CD4-positive, alpha-beta T cell treated with Interleukin-17A for 4 hours (primary cell): ENCODE data around the gene SEC16A.
A peak's percentile ranks its signal among the peaks of the same experiment; 100 is the strongest.

ENCODE experiments used
- DNase-seq: peaks from one replicate; pipeline ENCODE4 v3.0.0-alpha.2; 2020; ENCODE audit warnings: mixed read lengths

Gene SEC16A

DNA sequence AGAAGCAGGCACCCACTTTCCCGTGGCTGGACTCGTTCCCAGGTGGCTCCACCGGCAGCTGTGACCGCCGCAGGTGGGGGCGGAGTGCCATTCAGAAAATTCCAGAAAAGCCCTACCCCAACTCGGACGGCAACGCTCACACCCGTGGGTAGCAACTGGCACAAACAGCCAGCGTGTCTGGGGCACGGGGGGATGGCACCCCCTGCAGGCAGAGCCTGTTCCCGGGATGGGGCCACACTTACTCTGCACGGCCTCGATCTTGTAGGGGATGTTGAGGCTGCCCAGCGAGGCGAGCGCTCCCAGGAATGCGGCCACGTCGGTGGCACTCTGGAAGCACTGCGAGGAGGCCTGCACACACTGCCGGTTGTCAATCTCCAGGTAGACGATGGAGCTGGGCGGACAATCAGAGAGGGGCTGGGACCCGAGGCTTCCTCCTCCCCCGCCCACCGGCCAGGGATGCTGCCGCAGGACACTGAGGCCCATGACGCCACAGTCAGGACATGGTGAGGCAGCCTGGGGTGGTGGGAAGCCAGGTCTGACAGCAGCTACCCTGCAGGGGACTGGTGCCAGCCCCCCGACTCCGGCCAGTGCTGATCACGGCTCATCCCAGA is 20.2 kb upstream of the SEC16A start:
- no peak for DNase-seq

DNA sequence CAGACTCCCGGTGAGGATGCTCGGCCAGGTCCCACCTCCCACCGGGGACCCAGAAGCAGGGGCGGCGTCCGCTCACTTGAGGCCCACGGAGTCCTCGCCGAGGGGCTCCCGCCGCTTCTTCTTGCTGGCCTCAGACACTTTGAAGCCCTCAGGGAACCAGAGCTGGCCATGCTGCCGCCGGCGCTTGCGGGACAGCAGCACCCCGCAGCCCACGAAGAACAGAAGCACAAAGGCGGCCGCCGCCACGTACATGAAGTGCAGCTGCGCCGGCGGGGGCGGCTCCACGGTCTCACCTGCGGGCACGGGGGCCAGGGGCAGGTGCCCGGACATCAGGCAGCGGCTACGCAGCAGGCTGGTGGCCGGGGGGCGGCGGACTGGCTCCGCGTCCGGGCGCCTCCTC is 19.4 kb upstream of the SEC16A start:
- no peak for DNase-seq

DNA sequence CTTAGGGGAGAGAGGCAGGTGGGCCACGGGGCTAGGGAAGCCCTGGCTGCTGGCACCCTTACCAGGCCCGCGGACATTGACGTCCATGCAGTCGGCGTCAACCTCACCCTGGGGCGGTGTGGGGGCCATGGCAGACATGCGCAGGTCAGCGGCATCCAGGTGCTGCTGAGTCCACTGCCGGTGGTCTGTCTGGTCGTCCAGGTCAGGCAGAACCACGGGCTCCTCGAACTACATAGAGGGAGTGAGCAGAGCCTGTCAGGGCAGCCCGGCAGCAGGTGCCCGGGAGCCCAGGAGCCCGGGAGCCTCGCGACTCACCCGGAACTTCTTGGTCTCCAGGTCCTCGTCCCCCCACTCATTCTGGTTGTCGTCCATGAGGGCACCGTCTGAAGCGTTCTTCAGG is 18.8 kb upstream of the SEC16A start:
- DNase-seq: no peak

DNA sequence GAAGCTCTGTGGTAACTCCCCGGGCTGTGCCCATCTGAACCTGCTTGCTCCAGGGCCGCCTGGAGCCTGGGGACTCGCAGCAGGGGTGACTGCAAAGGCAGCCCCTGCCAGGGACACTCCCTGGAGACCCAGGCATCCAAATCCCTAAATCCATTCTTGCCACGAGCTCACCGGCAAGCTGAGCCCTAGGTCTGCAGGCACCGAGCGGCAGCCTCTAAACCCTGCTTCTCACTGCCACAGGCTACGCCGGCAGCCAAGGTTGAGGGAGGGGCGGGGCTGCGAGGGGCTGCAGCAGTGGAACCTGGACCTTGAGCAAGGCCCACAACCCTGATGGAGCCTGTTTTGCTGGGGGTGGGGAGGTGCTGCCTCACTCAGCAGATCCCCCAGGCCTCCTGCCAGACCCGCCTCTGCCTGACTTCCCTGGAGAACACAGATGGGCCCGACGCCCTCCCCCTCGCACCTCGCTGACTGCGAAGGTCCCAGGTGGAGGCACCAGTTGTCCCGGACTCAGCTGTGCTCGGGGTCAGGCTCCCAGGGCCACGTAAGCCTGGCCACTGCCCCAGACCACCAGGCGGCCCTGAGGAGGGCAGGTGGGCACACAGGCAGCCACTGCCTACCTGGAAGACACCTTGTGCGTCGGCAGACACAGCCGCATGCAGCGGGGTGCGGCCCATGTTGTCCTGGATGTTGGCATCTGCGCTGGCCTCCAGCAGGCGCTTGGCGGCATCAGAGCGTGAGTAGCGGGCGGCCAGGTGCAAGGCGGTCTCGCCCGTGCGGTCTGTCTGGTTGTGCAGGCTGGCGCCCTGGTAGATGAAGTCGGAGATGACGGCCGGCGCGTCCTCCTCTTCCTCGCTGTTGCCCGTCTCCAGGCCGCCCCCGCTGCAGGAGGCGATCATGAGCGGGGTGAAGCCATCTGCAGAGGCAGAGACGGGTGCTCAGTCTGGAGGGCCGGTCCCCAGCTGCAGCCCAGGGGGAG is 17.4 kb upstream of the SEC16A start:
- no peak for DNase-seq

DNA sequence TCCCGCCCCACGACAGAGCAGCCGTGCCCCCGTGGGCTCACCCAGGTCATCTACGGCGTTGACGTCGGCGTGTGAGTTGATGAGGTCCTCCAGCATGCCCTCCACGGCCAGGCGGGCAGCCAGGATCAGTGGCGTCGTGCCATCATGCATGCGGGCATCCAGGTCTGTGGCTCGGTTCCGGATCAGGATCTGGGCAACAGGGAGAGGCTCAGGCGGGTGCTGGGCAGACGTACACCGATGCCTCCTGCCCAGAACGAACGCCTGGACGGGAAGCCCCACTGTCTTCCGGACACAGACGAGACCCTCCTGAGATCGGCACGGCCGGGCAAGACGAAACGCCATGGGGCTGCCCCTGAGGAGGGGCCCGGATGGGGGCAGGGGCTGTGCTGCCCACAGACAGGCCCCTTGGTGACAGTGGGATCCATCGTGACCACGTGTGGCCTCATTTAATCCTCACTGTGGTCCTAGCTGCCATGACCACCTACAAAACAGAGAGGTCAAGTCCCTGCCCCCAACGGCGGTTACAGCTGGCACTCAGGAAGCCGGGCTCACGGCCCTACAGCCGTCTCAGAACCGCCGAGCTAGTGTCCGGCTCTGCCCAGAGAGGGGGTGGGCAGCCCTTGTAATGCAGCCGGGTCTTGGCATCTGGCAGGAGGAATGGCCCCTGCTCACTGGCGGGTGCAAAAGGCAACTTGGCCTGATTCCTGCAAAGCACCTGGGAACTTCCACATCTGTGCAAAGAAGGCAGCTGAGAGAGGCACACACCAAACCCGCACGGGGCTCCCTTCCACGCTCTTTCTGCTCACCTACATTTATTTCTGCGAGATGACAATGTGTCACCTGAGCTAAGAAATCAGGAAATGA is 16.5 kb upstream of the SEC16A start:
- no peak for DNase-seq

DNA sequence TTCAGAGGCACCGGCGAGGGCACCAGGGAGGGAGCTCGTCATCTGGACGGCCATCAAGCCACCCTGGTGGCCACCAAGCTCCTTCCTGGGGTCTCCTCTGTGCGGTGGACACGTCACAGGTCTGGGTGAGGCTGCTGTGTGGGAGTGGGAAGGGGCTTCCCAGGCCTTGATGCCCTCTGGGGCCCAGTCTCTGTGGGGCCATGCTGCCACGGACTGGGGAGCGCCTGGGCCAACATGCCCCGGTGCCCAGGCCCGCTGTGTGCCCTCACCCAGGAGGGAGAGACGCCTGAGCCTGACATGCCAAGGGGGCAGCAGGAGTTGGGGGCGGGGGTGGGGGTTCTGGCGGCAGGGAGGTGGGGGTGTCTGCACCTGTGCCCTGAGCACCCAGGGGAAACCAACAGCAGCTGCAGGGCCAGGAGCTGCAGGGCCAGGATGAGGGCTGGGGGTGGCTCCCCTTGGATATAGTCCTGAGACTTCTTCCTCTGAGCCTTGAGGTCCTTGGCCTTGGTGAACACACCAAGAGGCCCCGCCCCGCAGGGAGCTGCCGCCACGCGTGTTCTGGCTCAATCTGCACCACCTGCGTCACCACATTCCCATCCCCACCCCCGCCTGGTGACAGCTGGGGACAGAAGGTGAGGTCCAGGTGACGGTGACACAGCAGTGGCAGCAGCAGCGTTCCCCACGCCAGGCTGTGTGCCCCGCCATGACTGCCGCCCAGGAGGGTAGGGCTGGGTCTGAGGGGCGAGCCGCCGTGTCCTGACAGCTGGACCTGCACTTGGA is 15.3 kb upstream of the SEC16A start:
- DNase-seq: no peak

DNA sequence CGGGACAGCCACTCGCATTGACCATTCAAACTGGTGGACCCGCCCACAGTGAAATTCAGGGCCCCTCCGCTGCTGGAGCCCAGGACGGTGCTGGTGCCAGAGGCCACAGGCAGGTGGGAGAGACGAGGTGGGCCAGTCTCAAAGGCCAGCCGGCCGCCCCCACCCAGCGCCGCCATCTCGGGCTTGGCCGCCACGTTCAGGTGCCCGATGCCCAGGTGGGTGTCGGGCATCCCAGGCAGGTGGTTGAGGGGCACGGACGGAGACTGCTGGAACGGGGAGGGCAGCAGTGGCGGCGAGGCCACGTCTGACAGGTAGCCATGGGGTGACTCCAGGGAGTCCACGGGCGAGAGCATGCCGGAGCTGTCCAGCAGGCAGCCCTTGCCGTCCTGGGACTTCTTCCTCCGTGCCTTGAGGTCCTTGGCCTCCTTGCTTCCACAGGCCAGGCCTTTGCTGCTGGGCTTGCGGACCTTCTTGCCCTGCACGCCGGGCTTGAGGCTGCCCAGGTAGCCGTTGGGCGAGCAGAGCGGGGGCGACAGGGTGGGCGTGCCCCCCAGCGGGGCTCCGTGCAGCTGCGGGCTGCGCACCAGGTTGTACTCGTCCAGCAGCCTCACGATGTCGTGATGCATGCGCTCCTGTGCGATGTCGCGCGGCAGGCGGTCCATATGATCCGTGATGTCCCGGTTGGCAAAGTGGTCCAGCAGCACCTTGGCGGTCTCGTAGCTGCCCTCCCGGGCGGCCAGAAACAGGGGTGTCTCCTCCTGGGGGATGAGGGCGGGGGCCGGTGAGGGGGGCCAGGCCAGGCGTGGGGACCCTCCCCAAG is 14.2 kb upstream of the SEC16A start:
- DNase-seq: no peak

DNA sequence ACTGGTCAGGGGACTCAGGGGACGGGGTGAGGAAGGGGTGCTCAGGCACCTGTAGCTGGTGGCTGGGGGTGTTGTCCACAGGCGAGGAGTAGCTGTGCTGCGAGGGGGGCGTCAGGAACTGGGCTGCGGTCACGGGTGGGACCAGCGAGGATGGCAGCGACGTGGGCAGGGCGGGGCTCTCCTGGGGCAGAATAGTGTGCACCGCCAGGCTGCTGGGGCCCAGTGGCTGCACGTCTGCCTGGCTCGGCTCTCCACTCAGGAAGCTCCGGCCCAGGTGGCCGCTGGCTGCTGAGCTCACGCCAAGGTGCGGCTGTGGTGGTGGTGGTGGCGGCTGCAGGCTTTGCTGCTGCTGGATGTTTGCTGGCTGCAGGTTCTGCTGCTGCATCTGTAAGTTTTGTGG is 13.3 kb upstream of the SEC16A start:
- no peak for DNase-seq

DNA sequence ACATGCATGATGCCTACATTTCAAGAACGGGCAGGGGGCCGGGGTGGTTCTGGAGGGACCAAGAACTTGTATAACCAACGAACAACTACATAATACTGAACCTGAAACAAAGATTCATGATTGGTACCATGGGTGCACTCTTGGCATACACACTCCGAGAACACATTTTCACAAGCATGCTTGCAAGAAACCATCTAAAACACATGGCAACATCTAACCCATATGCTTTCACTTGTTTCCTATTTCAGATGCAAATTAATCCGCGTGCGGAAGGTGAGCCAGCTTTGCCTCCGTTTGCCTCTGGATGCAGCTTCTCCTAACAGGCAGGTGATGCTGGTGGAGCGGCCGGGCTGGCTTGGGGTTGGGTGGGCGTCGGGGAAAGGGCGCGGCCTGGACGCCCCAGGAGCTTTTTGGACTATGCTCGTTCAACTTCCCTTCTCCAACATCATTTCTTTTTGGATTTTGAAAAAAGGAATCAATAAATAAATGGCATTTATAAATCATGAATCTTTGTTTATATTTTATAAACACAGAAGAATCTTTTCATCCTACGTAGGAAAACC is 12.5 kb upstream of the SEC16A start:
- no peak for DNase-seq

DNA sequence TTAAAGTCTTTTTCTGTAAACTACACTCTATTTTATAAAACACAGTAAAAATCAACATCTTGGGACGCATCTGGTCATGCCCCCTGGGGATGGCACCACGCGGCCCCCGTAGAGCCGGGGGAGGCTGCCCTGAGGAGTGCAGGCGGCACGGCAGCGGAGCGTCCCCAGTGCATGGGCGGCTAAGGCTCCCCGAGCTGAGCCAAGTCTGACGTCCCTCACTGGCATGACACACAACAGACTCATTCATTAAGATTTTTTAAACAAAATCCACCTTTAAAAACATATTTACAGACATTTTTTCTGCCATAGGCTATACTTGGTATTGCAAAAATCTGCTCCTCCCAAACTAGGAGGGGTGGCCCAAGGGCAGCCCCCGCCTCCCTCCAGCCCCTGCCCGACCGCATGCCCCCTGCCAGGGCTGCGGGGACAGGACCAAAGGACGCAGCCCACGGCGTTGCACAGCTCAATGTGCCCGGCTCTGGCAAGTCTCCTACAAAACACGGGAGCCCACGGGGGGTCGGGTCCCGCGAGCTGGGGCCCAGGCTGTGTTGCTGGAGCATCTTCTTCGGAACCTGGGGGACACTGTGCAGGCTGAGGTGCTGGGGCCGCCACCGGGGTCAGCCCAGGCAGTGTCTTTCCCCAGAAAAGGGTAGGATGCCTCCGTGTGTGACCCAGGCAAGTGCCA is 11.8 kb upstream of the SEC16A start:
- no peak for DNase-seq

DNA sequence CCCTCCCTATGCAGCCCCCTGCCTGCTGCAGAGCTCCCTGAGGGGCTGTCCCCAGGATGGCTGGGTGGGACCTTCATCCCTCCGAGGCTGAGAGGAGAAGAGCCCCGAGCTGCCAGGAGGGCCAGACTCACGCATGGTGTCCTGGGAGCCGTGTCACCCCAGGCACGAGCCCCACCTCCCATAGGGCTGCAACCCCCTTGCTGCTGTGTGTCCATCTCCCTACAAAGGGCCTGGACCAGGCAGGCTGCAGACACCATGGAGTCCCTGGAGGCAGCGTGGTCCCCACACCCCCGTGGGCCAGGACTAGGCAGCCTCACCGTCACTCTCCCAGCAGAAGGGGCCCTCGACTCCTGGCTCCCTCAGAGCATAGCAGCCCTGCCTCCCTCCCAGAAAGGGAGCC is 11.2 kb upstream of the SEC16A start:
- DNase-seq: no peak

DNA sequence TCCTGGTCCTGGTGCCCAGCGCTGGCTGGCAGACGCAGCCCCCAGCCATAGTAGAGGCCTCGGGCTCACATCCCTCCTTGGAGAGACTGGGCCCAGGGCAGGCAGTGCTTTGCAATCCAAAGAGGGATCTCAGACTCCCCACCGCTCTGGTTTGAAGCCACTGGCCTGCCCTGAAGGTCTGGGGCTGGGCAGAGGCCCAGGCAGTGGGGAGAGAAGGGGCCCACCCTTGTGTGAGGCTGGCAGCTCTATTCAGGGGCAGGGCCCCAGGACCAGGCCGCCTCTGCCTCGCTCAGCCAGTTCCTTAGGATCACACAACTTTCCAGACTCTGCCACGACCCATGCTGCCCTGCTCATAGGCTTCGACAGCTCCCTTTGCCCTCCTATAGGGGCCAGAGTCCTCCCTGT is 10.7 kb upstream of the SEC16A start:
- DNase-seq: no peak

DNA sequence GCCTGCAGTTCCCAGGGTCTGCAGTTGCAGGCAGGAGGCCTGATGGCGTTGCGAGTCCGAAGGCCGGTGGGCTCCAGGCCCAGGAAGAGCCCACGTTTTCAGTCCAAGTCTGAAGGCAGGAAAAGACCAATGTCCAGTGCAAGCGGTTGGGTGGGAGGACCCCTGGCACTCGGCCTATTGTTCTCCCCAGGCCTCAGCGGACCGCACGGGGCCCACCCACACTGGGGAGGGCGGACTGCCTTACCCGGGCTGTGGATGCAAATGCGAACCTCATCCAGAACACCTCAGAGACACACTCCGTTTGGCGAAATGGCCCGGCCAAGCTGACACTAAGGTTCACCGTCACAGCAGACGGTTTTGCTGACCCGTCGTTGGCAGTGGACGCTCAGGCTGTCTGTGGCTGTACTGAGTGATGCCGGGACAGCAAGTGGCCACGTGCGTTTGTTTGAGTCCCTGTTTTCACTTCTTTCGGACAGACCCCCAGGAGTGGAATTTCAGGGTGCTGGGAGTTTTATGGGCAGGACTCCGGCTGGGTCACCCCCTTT is 10.2 kb upstream of the SEC16A start:
- no peak for DNase-seq

DNA sequence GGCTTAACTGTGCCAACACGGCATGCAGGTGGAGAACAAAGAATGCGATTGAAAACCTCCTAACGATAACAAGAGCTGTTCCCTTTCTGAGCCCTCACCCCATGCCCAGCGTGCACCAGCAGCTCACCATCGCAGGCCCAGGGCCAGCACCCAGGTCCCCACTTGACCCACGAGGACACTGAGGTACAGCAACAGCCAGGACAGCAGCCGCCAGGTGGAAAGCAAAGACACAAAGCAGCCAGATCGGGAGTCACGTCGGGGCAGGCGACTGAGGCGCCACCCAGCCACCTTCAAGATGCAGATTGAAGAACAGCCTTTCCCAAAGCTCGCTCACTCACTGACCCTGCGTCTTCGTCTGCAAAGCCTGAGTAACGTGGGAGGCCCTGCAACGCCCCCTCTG is 6.9 kb upstream of the SEC16A start:
- no peak for DNase-seq

DNA sequence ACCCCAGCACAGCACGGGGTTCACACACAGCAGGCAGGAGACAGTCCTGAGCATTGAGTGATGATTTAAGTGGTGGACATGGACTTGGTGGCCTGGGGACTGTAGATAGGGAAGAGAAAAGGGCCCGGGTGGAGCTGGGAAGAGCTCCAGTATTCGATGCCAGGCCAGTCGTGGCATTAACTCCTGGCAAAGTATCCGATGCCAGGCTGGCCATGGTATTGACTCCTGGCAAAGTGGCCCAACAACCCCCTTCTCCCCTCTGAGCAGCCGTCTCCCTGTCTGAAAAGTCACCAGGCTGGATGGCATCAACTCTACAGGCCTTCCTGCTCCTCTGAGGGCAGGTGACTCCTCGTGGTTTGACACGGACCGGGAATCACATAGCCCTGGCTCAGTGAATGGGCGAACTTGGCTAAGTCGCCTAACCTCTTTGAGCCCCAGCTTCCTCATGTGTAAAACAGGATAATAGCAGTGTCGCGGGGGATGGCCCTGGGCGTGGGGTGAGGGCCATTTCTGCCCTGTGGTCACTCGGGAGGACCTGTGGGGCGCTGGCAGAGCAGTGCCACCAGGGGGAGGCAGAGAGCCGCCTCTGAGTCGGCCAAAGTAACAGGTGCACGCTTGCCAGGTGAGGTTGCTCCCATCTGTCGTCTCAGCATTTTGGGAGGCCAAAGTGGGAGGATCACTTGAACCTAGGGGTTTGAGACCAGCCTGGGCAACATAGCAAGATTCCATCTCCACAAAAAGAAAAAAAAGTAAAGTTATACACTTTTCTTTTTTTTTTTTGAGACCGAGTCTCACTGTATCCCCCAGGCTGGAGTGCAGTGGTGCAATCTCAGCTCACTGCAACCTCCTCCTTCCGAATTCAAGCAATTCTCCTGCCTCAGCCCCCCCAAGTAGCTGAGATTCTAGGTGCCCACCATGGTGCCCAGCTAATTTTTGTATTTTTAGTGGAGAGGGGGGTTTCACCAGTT is 5.7 kb upstream of the SEC16A start:
- peak; percentile 87 for DNase-seq

DNA sequence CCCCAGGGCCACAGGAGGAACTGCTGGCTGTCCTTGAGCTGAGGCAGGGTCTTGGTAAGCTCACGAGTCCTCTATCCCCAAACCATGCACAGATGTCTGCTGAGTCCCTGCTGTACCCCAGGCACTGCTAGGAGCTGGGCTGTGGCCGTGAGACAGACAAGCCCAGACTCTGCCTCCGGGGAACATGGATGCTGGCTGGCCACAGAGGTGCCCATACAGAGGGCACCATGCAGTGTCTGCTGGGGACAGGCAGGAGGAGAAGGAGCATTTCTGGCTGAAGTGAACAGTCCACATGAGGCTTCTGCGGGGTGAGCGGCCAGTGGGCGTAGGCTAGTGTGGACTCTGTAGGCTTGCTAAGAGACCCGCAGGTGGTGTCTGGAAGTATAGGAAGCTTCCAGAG is 4.8 kb upstream of the SEC16A start:
- no peak for DNase-seq

DNA sequence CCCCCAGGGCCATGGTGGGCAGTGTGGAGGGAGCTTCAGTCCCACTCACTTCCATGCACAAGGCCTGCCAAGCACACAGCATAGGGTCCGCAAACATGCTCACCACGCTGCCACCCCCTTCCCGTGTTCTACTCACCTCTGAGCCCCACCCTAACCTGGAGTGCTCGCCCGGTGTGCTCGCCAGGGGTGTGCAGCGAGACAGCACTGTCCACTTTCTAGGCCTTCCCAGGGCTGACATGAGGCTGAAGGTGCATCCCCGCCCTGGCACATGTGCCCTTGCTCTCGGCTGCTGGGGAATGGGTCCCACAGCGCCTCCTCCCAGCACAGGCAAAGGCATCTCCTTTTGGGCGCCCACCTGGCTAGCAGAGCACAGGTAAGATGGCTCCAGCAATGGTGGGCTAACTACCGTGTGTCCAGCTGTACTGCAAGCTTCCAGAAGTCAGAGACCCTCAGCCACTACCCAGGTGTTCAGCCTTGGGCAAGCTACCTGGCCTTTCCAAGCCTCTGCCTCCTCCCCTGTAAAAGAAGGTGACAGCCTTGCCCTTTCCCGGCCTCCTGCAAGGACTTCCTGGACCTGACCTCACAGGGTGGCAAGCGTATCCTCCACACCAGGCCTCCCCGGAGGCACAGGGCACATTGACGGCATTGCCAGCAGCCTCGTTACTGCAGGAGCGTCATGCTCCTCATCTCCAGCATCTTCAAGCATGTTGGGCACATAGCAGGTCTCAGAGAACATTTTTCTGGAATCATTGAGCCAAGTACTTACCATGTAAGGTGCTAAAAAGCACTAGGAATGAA is 4.2 kb upstream of the SEC16A start:
- no peak for DNase-seq

DNA sequence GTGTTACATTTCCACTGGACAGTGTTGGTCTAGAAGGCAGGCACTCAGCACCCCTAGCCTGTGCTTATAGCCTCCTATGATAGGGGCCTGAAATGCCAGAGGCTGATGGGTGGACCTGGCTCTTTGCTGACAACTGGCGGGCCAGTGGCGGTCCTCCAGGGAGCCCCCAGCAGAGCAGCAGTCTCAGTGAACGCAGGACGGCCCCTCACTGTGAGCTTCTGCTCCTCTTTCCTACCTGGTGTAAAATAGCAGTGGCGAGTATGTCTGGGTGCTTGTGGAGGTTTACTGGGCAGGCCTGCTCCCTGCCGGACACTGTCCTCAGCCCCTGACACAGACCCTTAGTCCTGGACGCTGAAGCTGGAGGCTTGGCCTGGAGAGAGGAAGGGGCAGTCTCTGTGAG is 3.3 kb upstream of the SEC16A start:
- DNase-seq: no peak
